ENCODE data around the gene UTS2R. TPM values are rescaled to one million over a fixed set of nuclear protein-coding genes. Genes with fewer than 3 reads are reported as not detected.
"Not testable (repeated sequence)": the region's sequence is repeated elsewhere in the genome, so short reads cannot be mapped to it uniquely, and the experiment has no call there.

The UTS2R gene
- polyA plus RNA-seq, 1 of the 3 experiments (the other 2 are of a cell fraction): not detected

DNA sequence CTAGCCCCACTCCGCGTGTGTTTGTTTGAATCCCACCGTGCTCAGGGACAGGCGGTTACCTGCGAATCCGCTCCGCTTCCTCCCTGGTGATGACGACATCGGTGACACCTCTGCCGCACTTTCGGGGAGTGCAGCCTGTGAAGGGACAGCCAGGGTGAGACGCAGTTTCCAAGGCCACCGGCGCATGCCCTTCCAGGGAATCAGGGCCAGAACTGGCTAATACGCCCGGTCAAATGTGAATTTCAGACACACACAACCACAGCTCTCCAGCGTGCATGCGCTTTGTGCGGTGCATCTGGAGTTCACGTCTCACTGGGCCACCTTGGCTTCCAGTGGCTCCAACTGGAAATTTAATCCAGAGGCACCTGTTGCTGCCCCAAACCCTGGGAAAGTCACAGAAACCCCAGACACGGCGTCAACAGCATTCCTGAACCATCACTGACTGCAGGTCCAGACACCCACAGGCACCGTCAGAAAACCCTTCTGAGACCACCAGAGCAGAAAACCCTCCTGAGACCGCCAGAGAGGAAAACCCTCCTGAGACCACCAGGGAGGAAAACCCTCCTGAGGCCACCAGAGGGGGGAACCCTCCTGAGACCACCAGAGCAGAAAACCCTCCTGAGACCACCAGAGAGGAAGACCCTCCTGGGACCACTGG, 40.0 kb downstream of the UTS2R start:
- H3K27ac ChIP-seq (ENCODE audit: low read depth in 2 of 2, low read length in 1 of 2): no peak overlapping the region
- H3K36me3 ChIP-seq (replicated peaks in 1 of 2; ENCODE audit: control insufficient read depth in 1 of 2, insufficient read depth in 2 of 2, low read length in 1 of 2): peaks cover 0 to 3% of the 10 kb centered on the region in 2 experiments
- peaks cover 10% of the 10 kb centered on the region for H3F3A ChIP-seq (replicated peaks; ENCODE audit: insufficient read depth)
- H3K9ac ChIP-seq: no peak overlapping the region
- TF ChIP-seq EP300 (IDR thresholded peaks at IDR 0.05; ENCODE audit: borderline replicate concordance in 1 of 2, low read depth in 1 of 2, low read length in 1 of 2) (no peak), TCF12 (IDR thresholded peaks at IDR 0.05) (no peak), YY1 (IDR thresholded peaks at IDR 0.05; ENCODE audit: low read depth) (no peak), RXRA (IDR thresholded peaks at IDR 0.05; ENCODE audit: borderline replicate concordance, low read depth) (no peak), EZH2phosphoT487 (IDR thresholded peaks at IDR 0.05; ENCODE audit: borderline replicate concordance, low read depth) (no peak)
- CTCF ChIA-PET: interaction anchor here (0.6 to 11.3 kb wide), 7 partner anchors 10 to 774 kb away, joined by 3 to 76 read pairs (median 3); partner anchors contain the start of gene TEX19
- no peak overlapping the region for H2AFZ ChIP-seq (ENCODE audit: low read depth)
- H3K4me2 ChIP-seq: no peak overlapping the region
- POLR2A ChIA-PET: no interaction called here
- H3K27me3 ChIP-seq (ENCODE audit: insufficient read depth): no peaks in the 10 kb centered on the region
- no peak overlapping the region for H3K4me3 ChIP-seq (ENCODE audit: low read depth in 2 of 2, low read length in 1 of 2)
- no peaks in the 10 kb centered on the region for H3K9me2 ChIP-seq
- H4K20me1 ChIP-seq (ENCODE audit: insufficient read depth): peaks cover 45% of the 10 kb centered on the region
- H3K79me2 ChIP-seq (ENCODE audit: insufficient read depth): peaks cover 8% of the 10 kb centered on the region
- no peak for DNase-seq
- WGBS (ENCODE audit: low lambda C conversion rate): 98% methylated on average over 23 of the region's 24 CpGs
- H3K9me3 ChIP-seq: no peaks in the 10 kb centered on the region
- peaks cover 0 to 10% of the 10 kb centered on the region in 2 experiments; a peak in 1 of 4 replicates for H3K4me1 ChIP-seq (ENCODE audit: control insufficient read depth in 1 of 2, insufficient read depth in 2 of 2, low read depth in 1 of 2, low read length in 1 of 2)

- CTCF ChIA-PET: interaction anchor here (0.6 to 11.3 kb wide), 7 partner anchors 10 to 774 kb away, joined by 3 to 124 read pairs (median 3); partner anchors contain the start of gene TEX19
- Histone ChIP-seq H4K20me1 (ENCODE audit: insufficient read depth) (peaks cover 50% of the 10 kb centered on the region), H3F3A (replicated peaks; ENCODE audit: insufficient read depth) (peaks cover 13% of the 10 kb centered on the region), H3K79me2 (ENCODE audit: insufficient read depth) (peaks cover 14% of the 10 kb centered on the region)
- H3K9me2 ChIP-seq; DNase-seq; H3K27me3 ChIP-seq (ENCODE audit: insufficient read depth); H3K4me3 ChIP-seq (ENCODE audit: low read depth in 2 of 2, low read length in 1 of 2); H2AFZ ChIP-seq (ENCODE audit: low read depth); H3K27ac ChIP-seq (ENCODE audit: low read depth in 2 of 2, low read length in 1 of 2); H3K4me2 ChIP-seq; H3K9me3 ChIP-seq; H3K9ac ChIP-seq; H3K4me1 ChIP-seq (ENCODE audit: control insufficient read depth in 1 of 2, insufficient read depth in 2 of 2, low read depth in 1 of 2, low read length in 1 of 2); H3K36me3 ChIP-seq (replicated peaks in 1 of 2; ENCODE audit: control insufficient read depth in 1 of 2, insufficient read depth in 2 of 2, low read length in 1 of 2); POLR2A ChIA-PET: not testable (repeated sequence)
- 87% methylated on average over 16 of the region's 16 CpGs for WGBS (ENCODE audit: low lambda C conversion rate)
These were observed 40.5 kb downstream of the UTS2R start for GRCh38 chr17:82412081-82412480.

DNA sequence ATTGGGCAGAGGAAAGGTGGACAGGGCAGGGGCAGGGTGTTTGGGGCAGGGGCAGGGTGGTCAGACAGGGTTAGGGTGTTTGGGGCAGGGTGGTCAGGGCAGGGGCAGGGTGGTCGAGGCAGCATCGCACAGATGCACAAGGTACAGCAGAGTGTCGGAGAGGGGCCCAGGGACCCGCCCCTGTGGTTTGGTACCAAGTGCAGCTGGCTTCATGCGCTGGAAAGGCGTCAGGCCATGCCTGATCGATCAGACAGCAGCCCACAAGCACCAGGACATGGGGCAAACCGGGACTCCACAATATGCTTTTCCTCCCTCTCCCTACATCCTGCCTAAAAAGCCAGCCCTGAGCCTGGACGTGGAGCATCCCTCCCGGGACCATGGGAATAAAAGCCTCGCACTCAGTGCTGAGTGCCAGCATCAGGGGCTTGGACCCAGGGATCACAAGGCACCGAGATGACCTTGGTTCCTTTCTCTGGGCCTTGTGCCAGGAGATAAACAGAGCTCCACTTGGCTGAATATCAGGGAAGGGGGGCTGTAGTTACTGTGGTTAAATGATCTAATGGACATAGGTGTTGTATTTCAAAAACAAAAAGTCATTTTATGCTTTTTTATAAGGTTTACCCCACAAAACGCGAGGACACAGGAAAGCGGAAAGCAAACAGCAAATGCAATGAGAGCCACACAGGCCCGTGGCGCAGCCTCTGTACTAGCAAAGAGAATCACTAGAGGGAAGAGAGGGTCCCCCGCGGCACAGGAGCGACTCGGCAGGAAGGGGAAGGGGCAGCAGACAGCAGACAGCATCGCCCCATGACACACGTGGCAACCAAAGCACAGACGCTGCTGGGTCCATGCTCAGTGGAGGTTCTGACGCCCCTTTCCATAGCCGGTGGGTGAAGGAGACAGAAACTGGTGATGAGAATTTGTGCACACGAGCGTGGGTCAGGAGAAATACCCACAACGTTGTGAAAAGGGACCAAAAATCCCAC, 41.3 kb downstream of the UTS2R start:
- H2AFZ ChIP-seq (ENCODE audit: low read depth): no peak overlapping the region
- ChIA-PET POLR2A (no interaction called here), CTCF (interaction anchor here (0.6 to 11.3 kb wide), 17 partner anchors 11 to 775 kb away, joined by 3 to 124 read pairs (median 5); partner anchors contain the start of genes CD7 and TEX19)
- TF ChIP-seq PBX3 (IDR thresholded peaks at IDR 0.05): no peak
- no peak for TF ChIP-seq TCF12 (IDR thresholded peaks at IDR 0.05)
- TF ChIP-seq, protein P1, sequence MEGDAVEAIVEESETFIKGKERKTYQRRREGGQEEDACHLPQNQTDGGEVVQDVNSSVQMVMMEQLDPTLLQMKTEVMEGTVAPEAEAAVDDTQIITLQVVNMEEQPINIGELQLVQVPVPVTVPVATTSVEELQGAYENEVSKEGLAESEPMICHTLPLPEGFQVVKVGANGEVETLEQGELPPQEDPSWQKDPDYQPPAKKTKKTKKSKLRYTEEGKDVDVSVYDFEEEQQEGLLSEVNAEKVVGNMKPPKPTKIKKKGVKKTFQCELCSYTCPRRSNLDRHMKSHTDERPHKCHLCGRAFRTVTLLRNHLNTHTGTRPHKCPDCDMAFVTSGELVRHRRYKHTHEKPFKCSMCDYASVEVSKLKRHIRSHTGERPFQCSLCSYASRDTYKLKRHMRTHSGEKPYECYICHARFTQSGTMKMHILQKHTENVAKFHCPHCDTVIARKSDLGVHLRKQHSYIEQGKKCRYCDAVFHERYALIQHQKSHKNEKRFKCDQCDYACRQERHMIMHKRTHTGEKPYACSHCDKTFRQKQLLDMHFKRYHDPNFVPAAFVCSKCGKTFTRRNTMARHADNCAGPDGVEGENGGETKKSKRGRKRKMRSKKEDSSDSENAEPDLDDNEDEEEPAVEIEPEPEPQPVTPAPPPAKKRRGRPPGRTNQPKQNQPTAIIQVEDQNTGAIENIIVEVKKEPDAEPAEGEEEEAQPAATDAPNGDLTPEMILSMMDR (IDR thresholded peaks at IDR 0.05): no peak
- TF ChIP-seq GATA2 (CRISPR knock-in tag; IDR thresholded peaks at IDR 0.05): no peak
- no peak for TF ChIP-seq TEAD4 (IDR thresholded peaks at IDR 0.05; ENCODE audit: borderline replicate concordance, insufficient read depth)
- TF ChIP-seq NFIC (IDR thresholded peaks at IDR 0.05; ENCODE audit: borderline replicate concordance): no peak
- TF ChIP-seq JUND (IDR thresholded peaks at IDR 0.05): no peak
- 0 out of 2 replicates have a peak, but pooled peaks have one; percentile 23 for TF ChIP-seq MXI1 (IDR thresholded peaks at IDR 0.05; ENCODE audit: low read depth, low read length)
- peak in 1 of 2 experiments; percentile 26; a peak in 1 of 4 replicates for TF ChIP-seq EP300 (IDR thresholded peaks at IDR 0.05; ENCODE audit: borderline replicate concordance in 1 of 2, low read depth in 1 of 2, low read length in 1 of 2)
- TF ChIP-seq GABPA (IDR thresholded peaks at IDR 0.05; ENCODE audit: low read depth): no peak
- no peak for TF ChIP-seq USF2 (IDR thresholded peaks at IDR 0.05; ENCODE audit: borderline replicate concordance, low read depth, low read length)

More for the DNA sequence above, 41.3 kb downstream of the UTS2R start:
- no peaks in the 10 kb centered on the region for H3K9me3 ChIP-seq
- WGBS (ENCODE audit: low lambda C conversion rate): 86% methylated on average over 29 of the region's 29 CpGs
- no peak overlapping the region for H3K9ac ChIP-seq
- no peak overlapping the region for H3K4me3 ChIP-seq (ENCODE audit: low read depth in 2 of 2, low read length in 1 of 2)
- H3K4me2 ChIP-seq: no peak overlapping the region
- peaks cover 58% of the 10 kb centered on the region for H4K20me1 ChIP-seq (ENCODE audit: insufficient read depth)
- peaks cover 0 to 3% of the 10 kb centered on the region in 2 experiments for H3K36me3 ChIP-seq (replicated peaks in 1 of 2; ENCODE audit: control insufficient read depth in 1 of 2, insufficient read depth in 2 of 2, low read length in 1 of 2)
- no peaks in the 10 kb centered on the region for H3K9me2 ChIP-seq
- peaks cover 19% of the 10 kb centered on the region for H3K79me2 ChIP-seq (ENCODE audit: insufficient read depth)
- H3F3A ChIP-seq (replicated peaks; ENCODE audit: insufficient read depth): peaks cover 13% of the 10 kb centered on the region
- H3K4me1 ChIP-seq (ENCODE audit: control insufficient read depth in 1 of 2, insufficient read depth in 2 of 2, low read depth in 1 of 2, low read length in 1 of 2): peaks cover 0 to 12% of the 10 kb centered on the region in 2 experiments; a peak in 2 of 4 replicates
- no peaks in the 10 kb centered on the region for H3K27me3 ChIP-seq (ENCODE audit: insufficient read depth)
- H3K27ac ChIP-seq (ENCODE audit: low read depth in 2 of 2, low read length in 1 of 2): no peak overlapping the region; a peak in 1 of 4 replicates
- DNase-seq: peak; percentile 83
